Trophoblast cell (in vitro differentiated cells and primary cell): ENCODE data around the gene SLC26A9.

Source experiments
- DNase-seq, 2 donors: peaks; one replicate each; pipeline ENCODE4 v3.0.0-alpha.2; 2016
- H2AFZ ChIP-seq: 2 replicates; pipeline ENCODE4 v1.6.1; 2013; ENCODE audit warnings: low read length, moderate library complexity, mild to moderate bottlenecking; ENCODE audit not compliant: insufficient read depth, poor library complexity
- H2AK5ac ChIP-seq: 2 replicates; pipeline ENCODE4 v1.6.1; 2013; ENCODE audit warnings: mild to moderate bottlenecking, low read length
- H2BK120ac ChIP-seq: 2 replicates; pipeline ENCODE4 v1.6.1; 2013; ENCODE audit warnings: low read length, mild to moderate bottlenecking, moderate library complexity; ENCODE audit not compliant: insufficient read depth, poor library complexity
- H2BK12ac ChIP-seq: 2 replicates; pipeline ENCODE4 v1.6.1; 2013; ENCODE audit warnings: mild to moderate bottlenecking, low read length, moderate library complexity
- H2BK5ac ChIP-seq: 2 replicates; pipeline ENCODE4 v1.6.1; 2013; ENCODE audit warnings: low read length, low read depth, moderate library complexity, mild to moderate bottlenecking; ENCODE audit not compliant: poor library complexity
- H3K14ac ChIP-seq: 2 replicates; pipeline ENCODE4 v1.6.1; 2013; ENCODE audit warnings: mild to moderate bottlenecking, low read length
- H3K18ac ChIP-seq: 2 replicates; pipeline ENCODE4 v1.6.1; 2013; ENCODE audit warnings: mild to moderate bottlenecking, low read length
- H3K23ac ChIP-seq: 2 replicates; pipeline ENCODE4 v1.6.1; 2013; ENCODE audit warnings: low read length
- H3K27ac ChIP-seq: 2 replicates; pipeline ENCODE4 v1.5.1; 2013; ENCODE audit warnings: low read depth, mild to moderate bottlenecking, inconsistent platforms, low read length, moderate library complexity
- H3K27me3 ChIP-seq: 2 replicates; pipeline ENCODE4 v1.6.1; 2013; ENCODE audit warnings: inconsistent platforms, mild to moderate bottlenecking, low read length, moderate library complexity; ENCODE audit not compliant: insufficient read depth
- H3K36me3 ChIP-seq, 2 experiments: 1 replicate in 1 of 2; 2 replicates in 1 of 2; pipeline ENCODE4 v1.6.1; 2013; ENCODE audit warnings: low read length in 2 of 2, mild to moderate bottlenecking in 2 of 2, moderate library complexity in 1 of 2; ENCODE audit not compliant: insufficient read depth in 2 of 2, control insufficient read depth in 1 of 2
- H3K4ac ChIP-seq: 2 replicates; pipeline ENCODE4 v1.6.1; 2013; ENCODE audit warnings: low read depth, mild to moderate bottlenecking, low read length, moderate library complexity
- H3K4me1 ChIP-seq, 2 experiments: 1 replicate in 1 of 2; 2 replicates in 1 of 2; pipeline ENCODE4 v1.6.1; 2013; ENCODE audit warnings: low read length in 2 of 2, mild to moderate bottlenecking in 2 of 2, moderate library complexity in 1 of 2; ENCODE audit not compliant: insufficient read depth in 2 of 2, control insufficient read depth in 1 of 2
- H3K4me2 ChIP-seq: 2 replicates; pipeline ENCODE4 v1.6.1; 2013; ENCODE audit warnings: inconsistent platforms, mild to moderate bottlenecking, low read length, moderate library complexity
- H3K4me3 ChIP-seq: 2 replicates; pipeline ENCODE4 v1.5.1; 2013; ENCODE audit warnings: mild to moderate bottlenecking, low read depth, low read length, inconsistent platforms
- H3K79me1 ChIP-seq: one replicate; pipeline ENCODE4 v1.6.1; 2013; ENCODE audit warnings: low read length
- H3K79me2 ChIP-seq: 2 replicates; pipeline ENCODE4 v1.6.1; 2013; ENCODE audit warnings: low read length, mild to moderate bottlenecking; ENCODE audit not compliant: control insufficient read depth, insufficient read depth, poor library complexity
- H3K9ac ChIP-seq: 2 replicates; pipeline ENCODE4 v1.6.1; 2013; ENCODE audit warnings: mild to moderate bottlenecking, low read length
- H3K9me3 ChIP-seq: 2 replicates; pipeline ENCODE4 v1.6.1; 2013; ENCODE audit warnings: low read depth, mild to moderate bottlenecking, control low read depth, inconsistent platforms, low read length; ENCODE audit not compliant: insufficient read depth
- H4K12ac ChIP-seq: 2 replicates; pipeline ENCODE4 v1.6.1; 2013; ENCODE audit warnings: low read depth, mild to moderate bottlenecking, low read length, moderate library complexity
- H4K8ac ChIP-seq: 2 replicates; pipeline ENCODE4 v1.6.1; 2013; ENCODE audit warnings: low read depth, mild to moderate bottlenecking, low read length, moderate library complexity
- H4K91ac ChIP-seq: one replicate; pipeline ENCODE4 v1.6.1; 2013; ENCODE audit warnings: low read depth, mild to moderate bottlenecking, low read length, moderate library complexity
- WGBS: extraction: QIAGEN DNeasy Blood & Tissue Kit; methylation state at CpG from one replicate; pipeline ENCODE4 v1.1.7; 2013; ENCODE audit warnings: missing lambda C conversion rate; ENCODE audit not compliant: insufficient read length, insufficient coverage; ENCODE audit errors: extremely low coverage; 5-methylcytosine and 5-hydroxymethylcytosine counted together

The SLC26A9 gene

DNA sequence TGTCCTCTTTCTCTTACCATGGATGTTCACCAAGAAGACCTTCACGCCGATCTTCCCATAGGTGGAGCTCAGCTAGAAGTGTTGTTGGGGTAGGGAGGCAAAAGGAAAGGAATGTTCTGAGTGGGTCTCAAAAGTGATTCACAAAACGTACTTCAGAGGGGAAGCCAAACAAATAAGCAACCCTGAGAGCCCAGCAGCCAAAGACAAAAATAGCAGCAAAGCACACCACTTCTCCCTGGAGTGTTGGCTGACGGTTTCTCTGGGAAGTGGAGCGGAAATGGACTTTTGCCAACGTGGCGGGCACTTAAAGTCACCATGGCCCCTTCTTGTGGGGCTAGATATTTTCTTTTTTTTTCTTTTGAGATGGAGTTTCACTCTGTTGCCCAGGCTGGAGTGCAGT lies 23.1 kb downstream of the SLC26A9 start:
- WGBS, result no CpG with 5 or more reads among the region's 7 CpGs
- no peak overlapping the region for H4K8ac ChIP-seq

DNA sequence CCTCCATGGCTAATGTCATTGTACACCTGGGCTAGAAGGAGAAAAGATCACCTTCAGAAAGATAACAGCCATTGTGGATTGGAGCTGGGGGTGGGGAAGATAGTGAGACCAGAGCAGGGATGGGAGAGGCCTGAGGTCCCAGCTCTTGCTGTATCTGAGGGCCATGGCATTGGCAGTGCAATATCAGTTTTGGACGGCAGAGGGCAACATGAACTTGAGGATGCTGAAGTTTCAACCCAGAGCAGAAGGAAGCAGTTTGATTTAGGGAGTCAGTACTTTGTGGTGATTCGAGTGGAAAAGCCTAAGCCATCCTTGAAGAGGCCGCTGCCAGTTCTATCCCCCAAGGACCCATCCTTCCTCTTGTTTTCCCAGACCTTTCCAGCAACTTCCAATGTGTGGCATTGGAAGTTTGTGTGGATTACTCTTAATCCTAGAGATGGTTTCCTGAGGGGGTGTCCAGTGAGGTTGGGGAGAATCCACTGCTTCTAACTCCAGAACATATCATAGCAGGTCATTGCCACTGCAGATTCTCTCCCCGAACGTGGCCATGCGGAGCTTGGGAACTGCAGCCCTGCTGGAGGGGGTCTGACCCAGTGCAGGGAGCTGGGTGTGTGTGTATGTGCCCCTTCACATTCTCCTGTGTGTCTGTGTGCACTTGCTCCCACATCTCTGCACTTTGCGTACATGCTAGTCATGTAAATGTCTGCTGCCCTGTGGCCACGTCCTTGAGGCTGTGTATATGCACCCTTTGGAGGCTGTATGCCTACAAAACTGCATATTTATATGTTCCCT lies 24.1 kb downstream of the SLC26A9 start:
- H2AK5ac ChIP-seq, result no peak overlapping the region
- no peak overlapping the region for H3K18ac ChIP-seq
- no peaks in the 10 kb centered on the region for H3K36me3 ChIP-seq
- no peak overlapping the region for H4K8ac ChIP-seq
- H2BK120ac ChIP-seq, result no peak overlapping the region
- no peak overlapping the region for H3K27ac ChIP-seq
- WGBS, result no CpG with 5 or more reads among the region's 8 CpGs
- no peak overlapping the region for H3K9ac ChIP-seq
- no peaks in the 10 kb centered on the region for H3K4me1 ChIP-seq
- H2BK12ac ChIP-seq, result no peak overlapping the region
- no peaks in the 10 kb centered on the region for H3K79me2 ChIP-seq
- H3K9me3 ChIP-seq, result peaks cover 2% of the 10 kb centered on the region
- H3K4me3 ChIP-seq, result no peak overlapping the region
- H3K27me3 ChIP-seq, result no peaks in the 10 kb centered on the region
- no peak overlapping the region for H3K4me2 ChIP-seq
- no peak overlapping the region for H2BK5ac ChIP-seq
- H3K4ac ChIP-seq, result no peak overlapping the region
- no peak overlapping the region for H2AFZ ChIP-seq
- no peak overlapping the region for H3K14ac ChIP-seq
- H3K23ac ChIP-seq, result no peak overlapping the region
- H4K91ac ChIP-seq, result no peak overlapping the region
- DNase-seq, result peak; percentile 70 to 81
- no peaks in the 10 kb centered on the region for H3K79me1 ChIP-seq
- no peak overlapping the region for H4K12ac ChIP-seq

More for the DNA sequence above, 23.1 kb downstream of the SLC26A9 start:
- no peak overlapping the region for H3K23ac ChIP-seq
- no peak overlapping the region for H2BK12ac ChIP-seq
- H2BK120ac ChIP-seq, result no peak overlapping the region
- no peak overlapping the region for H3K4me2 ChIP-seq
- no peak overlapping the region for H3K4me3 ChIP-seq
- H3K9me3 ChIP-seq, result no peaks in the 10 kb centered on the region
- no peak overlapping the region for H2BK5ac ChIP-seq
- DNase-seq, result no peak
- no peaks in the 10 kb centered on the region for H3K36me3 ChIP-seq
- no peaks in the 10 kb centered on the region for H3K79me1 ChIP-seq
- no peak overlapping the region for H3K14ac ChIP-seq
- no peak overlapping the region for H4K12ac ChIP-seq
- no peak overlapping the region for H3K18ac ChIP-seq
- no peak overlapping the region for H2AK5ac ChIP-seq
- H3K4me1 ChIP-seq, result no peaks in the 10 kb centered on the region
- H3K79me2 ChIP-seq, result no peaks in the 10 kb centered on the region
- no peak overlapping the region for H2AFZ ChIP-seq
- H3K27ac ChIP-seq, result no peak overlapping the region
- H3K4ac ChIP-seq, result no peak overlapping the region
- H3K27me3 ChIP-seq, result no peaks in the 10 kb centered on the region
- no peak overlapping the region for H3K9ac ChIP-seq
- no peak overlapping the region for H4K91ac ChIP-seq

DNA sequence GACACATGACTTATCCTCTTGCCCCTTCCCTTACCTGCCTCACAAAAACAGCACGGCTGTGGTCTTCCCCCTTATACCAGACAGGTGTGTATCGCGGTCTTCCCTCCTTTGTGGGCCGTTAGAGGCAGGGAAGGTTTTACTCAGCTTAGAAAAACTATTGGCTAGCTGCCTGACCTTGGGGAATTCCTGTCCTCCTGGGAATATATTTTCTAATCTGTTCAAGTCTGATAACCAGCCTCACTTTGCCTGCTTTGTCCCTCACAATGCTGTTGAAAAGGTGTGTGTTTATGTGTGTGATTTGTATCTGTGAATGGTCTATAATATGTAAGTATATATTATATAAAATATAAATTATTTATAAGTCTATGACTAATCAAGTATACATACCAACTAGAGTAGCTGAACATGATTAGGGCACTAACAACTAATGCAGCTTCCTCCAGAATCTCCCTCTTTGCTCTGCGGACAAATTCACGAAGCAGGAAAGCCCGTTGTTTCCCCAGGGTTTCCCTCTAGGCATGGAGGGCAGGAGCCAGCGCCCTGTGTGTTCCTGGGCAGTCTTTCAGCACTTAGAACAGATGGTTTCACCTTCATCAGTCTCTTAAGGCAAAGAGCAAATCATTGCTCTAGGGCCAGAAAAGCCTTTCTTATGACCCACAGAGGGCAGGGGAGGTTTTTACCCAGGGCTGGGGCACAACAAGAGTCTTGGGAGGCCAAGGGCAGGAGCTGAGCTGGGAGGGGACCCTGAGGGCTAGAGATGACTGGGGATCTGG lies 25.6 kb downstream of the SLC26A9 start:
- DNase-seq, result no peak
- Histone ChIP-seq H3K9me3 (peaks cover 2% of the 10 kb centered on the region), H3K4ac (no peak overlapping the region), H2BK5ac (no peak overlapping the region), H3K79me1 (no peaks in the 10 kb centered on the region), H3K14ac (no peak overlapping the region), H2BK120ac (no peak overlapping the region), H3K36me3 (no peaks in the 10 kb centered on the region), H3K27me3 (no peaks in the 10 kb centered on the region), H3K79me2 (no peaks in the 10 kb centered on the region), H3K4me1 (no peaks in the 10 kb centered on the region), H2AFZ (no peak overlapping the region), H3K4me2 (no peak overlapping the region), H4K8ac (no peak overlapping the region), H2AK5ac (no peak overlapping the region), H3K4me3 (no peak overlapping the region), H3K27ac (no peak overlapping the region), H3K23ac (no peak overlapping the region), H3K9ac (no peak overlapping the region), H4K91ac (no peak overlapping the region), H4K12ac (no peak overlapping the region), H2BK12ac (no peak overlapping the region), H3K18ac (no peak overlapping the region)
- WGBS, result no CpG with 5 or more reads among the region's 8 CpGs

DNA sequence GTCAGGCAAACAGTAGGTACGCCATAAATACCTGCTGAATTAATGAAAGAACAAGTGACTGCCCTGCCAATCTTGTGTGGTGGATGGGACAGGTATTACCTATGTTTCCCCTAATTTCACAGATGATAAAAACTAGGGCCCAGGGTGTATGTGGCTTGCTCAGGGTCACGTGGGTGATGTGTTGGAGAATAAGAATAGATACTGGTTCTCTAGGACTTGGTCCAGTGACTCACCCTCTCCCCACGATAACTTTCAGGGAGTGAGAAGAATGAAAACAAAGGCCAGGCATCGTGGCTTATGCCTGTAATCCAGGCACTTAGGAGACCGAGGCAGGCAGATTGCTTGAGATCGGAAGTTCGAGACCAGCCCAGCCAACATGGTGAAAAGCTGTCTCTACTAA lies 26.7 kb downstream of the SLC26A9 start:
- Histone ChIP-seq H2BK12ac (no peak overlapping the region), H3K79me2 (no peaks in the 10 kb centered on the region), H3K27ac (no peak overlapping the region), H4K12ac (no peak overlapping the region), H2AFZ (no peak overlapping the region), H3K36me3 (no peaks in the 10 kb centered on the region), H3K4ac (no peak overlapping the region), H3K27me3 (no peaks in the 10 kb centered on the region), H2BK5ac (no peak overlapping the region), H3K18ac (no peak overlapping the region), H4K91ac (no peak overlapping the region), H4K8ac (no peak overlapping the region), H3K14ac (no peak overlapping the region), H3K4me2 (no peak overlapping the region), H3K9me3 (peaks cover 2% of the 10 kb centered on the region), H3K4me3 (no peak overlapping the region), H3K23ac (no peak overlapping the region), H3K4me1 (no peaks in the 10 kb centered on the region), H3K79me1 (no peaks in the 10 kb centered on the region), H2BK120ac (no peak overlapping the region), H3K9ac (no peak overlapping the region), H2AK5ac (no peak overlapping the region)
- DNase-seq, result no peak
- WGBS, result no CpG with 5 or more reads among the region's 7 CpGs
